ENCODE results near the gene NELL1. TPM values are rescaled to one million over a fixed set of nuclear protein-coding genes. Genes with fewer than 3 reads are reported as not detected.

NELL1 gene
- total RNA-seq, 1 experiment from 2014 or later: 0.22 TPM

DNA sequence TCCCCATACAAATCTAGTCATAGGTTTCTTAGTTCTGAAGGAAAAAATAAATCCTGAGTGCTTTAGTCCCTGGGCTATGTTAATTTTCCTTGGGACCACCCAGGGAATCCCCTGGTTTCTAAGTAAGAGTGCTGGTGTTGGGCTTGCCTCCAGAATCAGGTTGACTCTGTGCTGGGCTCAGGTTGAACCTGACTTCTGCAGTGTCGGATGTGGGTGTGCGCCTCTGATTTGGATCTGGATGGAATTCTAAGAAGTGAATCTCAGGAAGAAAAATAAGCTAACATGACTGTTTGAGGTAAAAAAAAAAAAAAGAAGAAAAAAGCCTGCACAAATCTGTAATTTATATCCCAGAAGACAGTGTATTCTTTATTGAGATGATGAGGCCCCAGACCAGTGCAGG is 29.0 kb upstream of the NELL1 start:
- Histone ChIP-seq H2BK12ac (ENCODE audit: insufficient read length, low read depth, low read length) (no peak overlapping the region), H4K91ac (ENCODE audit: insufficient read length, low read depth, low read length) (no peak overlapping the region), H3K56ac (ENCODE audit: insufficient read length, low read depth, low read length) (no peak overlapping the region), H4K5ac (ENCODE audit: insufficient read length, low read depth, low read length) (no peak overlapping the region), H3K27me3 (ENCODE audit: insufficient read depth, low read length) (no peaks in the 10 kb centered on the region; the same call in 1 of the 2 replicates), H3K14ac (ENCODE audit: insufficient read depth, low read length) (no peak overlapping the region), H2BK120ac (ENCODE audit: low read depth, low read length, poor library complexity, severe bottlenecking) (no peak overlapping the region), H2BK15ac (ENCODE audit: low read depth, low read length) (no peak overlapping the region), H2BK20ac (ENCODE audit: low read depth, low read length, poor library complexity, severe bottlenecking) (no peak overlapping the region), H2AK5ac (ENCODE audit: insufficient read length, low read length) (no peak overlapping the region), H3K9ac (ENCODE audit: extremely low read depth, insufficient read length, low read length) (no peak overlapping the region), H2AFZ (ENCODE audit: low read length) (no peak overlapping the region), H3K18ac (ENCODE audit: insufficient read length, low read depth, low read length) (no peak overlapping the region), H2BK5ac (ENCODE audit: insufficient read length, low read length) (no peak overlapping the region), H4K8ac (replicated peaks; ENCODE audit: insufficient read length, low read depth, low read length) (no peak overlapping the region), H3K23me2 (ENCODE audit: insufficient read length, low read depth, low read length, poor library complexity, severe bottlenecking) (no peaks in the 10 kb centered on the region), H3K79me1 (ENCODE audit: insufficient read depth, low read depth, low read length, poor library complexity, severe bottlenecking) (no peaks in the 10 kb centered on the region), H3K4me1 (ENCODE audit: insufficient read depth, low read length) (no peaks in the 10 kb centered on the region; the same call in 1 of the 2 replicates), H3K4ac (ENCODE audit: low read depth, low read length) (no peak overlapping the region), H3K27ac (ENCODE audit: insufficient read length, low read depth, low read length) (no peak overlapping the region), H3K79me2 (ENCODE audit: insufficient read depth, low read length) (no peaks in the 10 kb centered on the region), H3K9me3 (ENCODE audit: control insufficient read depth, low read depth, low read length) (no peaks in the 10 kb centered on the region), H3K23ac (ENCODE audit: insufficient read length, low read depth, low read length) (no peak overlapping the region), H3T11ph (ENCODE audit: low read length) (no peak overlapping the region), H4K20me1 (ENCODE audit: control insufficient read depth, insufficient read depth, insufficient read length) (no peaks in the 10 kb centered on the region), H3K4me2 (ENCODE audit: insufficient read depth, insufficient read length, low read length) (no peak overlapping the region)
- Mint-ChIP-seq H3K27ac (no peak overlapping the region; a peak in 1 of 7 replicates), H3K4me1 (peaks cover 6 to 10% of the 10 kb centered on the region in 2 experiments), H3K27me3 (ENCODE audit: low read depth) (no peaks in the 10 kb centered on the region; the same call in 1 of the 2 replicates), H3K9me3 (peaks cover 0 to 2% of the 10 kb centered on the region in 2 experiments; a peak in 3 of 5 replicates), H3K36me3 (ENCODE audit: insufficient read depth in 1 of 3, low read depth in 3 of 3) (no peaks in the 10 kb centered on the region; a peak in 2 of 7 replicates), H3K4me3 (no peak overlapping the region)
- TF ChIP-seq, protein P1, sequence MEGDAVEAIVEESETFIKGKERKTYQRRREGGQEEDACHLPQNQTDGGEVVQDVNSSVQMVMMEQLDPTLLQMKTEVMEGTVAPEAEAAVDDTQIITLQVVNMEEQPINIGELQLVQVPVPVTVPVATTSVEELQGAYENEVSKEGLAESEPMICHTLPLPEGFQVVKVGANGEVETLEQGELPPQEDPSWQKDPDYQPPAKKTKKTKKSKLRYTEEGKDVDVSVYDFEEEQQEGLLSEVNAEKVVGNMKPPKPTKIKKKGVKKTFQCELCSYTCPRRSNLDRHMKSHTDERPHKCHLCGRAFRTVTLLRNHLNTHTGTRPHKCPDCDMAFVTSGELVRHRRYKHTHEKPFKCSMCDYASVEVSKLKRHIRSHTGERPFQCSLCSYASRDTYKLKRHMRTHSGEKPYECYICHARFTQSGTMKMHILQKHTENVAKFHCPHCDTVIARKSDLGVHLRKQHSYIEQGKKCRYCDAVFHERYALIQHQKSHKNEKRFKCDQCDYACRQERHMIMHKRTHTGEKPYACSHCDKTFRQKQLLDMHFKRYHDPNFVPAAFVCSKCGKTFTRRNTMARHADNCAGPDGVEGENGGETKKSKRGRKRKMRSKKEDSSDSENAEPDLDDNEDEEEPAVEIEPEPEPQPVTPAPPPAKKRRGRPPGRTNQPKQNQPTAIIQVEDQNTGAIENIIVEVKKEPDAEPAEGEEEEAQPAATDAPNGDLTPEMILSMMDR (conservative IDR thresholded peaks at IDR 0.05): no peak
- WGBS (ENCODE audit: extremely low coverage, insufficient read length, low lambda C conversion rate): no CpG with 5 or more reads among the region's 2 CpGs
- no peak for DNase-seq

Measured in H9 (cell line).